ENCODE measurements around the gene RAB3GAP1. TPM values are rescaled to one million over a fixed set of nuclear protein-coding genes. Genes with fewer than 3 reads are reported as not detected.

Gene RAB3GAP1
- total RNA-seq, 1 donor from 2014 or later: 71.2 TPM

- Histone ChIP-seq H3K79me2 (ENCODE audit: low read depth) (no peaks in the 10 kb centered on the region), H3K4me1 (peaks cover 25% of the 10 kb centered on the region), H3K36me3 (peaks cover 30% of the 10 kb centered on the region), H3K27ac (no peak overlapping the region), H3K9me3 (ENCODE audit: low read depth) (no peaks in the 10 kb centered on the region), H3K4me3 (no peak overlapping the region), H3K9ac (no peak overlapping the region), H3K27me3 (no peaks in the 10 kb centered on the region), H2AFZ (replicated peaks) (no peak overlapping the region), H4K20me1 (ENCODE audit: low read depth) (no peaks in the 10 kb centered on the region), H3F3A (ENCODE audit: low read depth) (peaks cover 9% of the 10 kb centered on the region), H3K4me2 (no peak overlapping the region)
- Mint-ChIP-seq H3K27ac (no peak overlapping the region), H3K4me3 (no peak overlapping the region), H3K9me3 (no peaks in the 10 kb centered on the region), H3K27me3 (ENCODE audit: insufficient read depth, low read depth) (peaks cover 2% of the 10 kb centered on the region), H3K36me3 (peaks cover 57% of the 10 kb centered on the region), H3K4me1 (peaks cover 8% of the 10 kb centered on the region)
- no peak for DNase-seq (ENCODE audit: low spot score)
- TF ChIP-seq CTCF (IDR thresholded peaks at IDR 0.05) (no peak), EZH2phosphoT487 (IDR thresholded peaks at IDR 0.05) (no peak), EZH2 (IDR thresholded peaks at IDR 0.05) (no peak)
Measured at GRCh38 chr2:135154962-135155361, 102.9 kb downstream of the RAB3GAP1 start.

GRCh38 chr2:135157856-135158255, 105.8 kb downstream of the RAB3GAP1 start:
- Mint-ChIP-seq H3K27ac (no peak overlapping the region), H3K27me3 (ENCODE audit: insufficient read depth, low read depth) (peaks cover 2% of the 10 kb centered on the region), H3K36me3 (peaks cover 42% of the 10 kb centered on the region), H3K4me3 (no peak overlapping the region), H3K4me1 (no peaks in the 10 kb centered on the region), H3K9me3 (no peaks in the 10 kb centered on the region)
- no peak for DNase-seq (ENCODE audit: low spot score)
- Histone ChIP-seq H2AFZ (replicated peaks) (no peak overlapping the region), H4K20me1 (ENCODE audit: low read depth) (no peaks in the 10 kb centered on the region), H3K79me2 (ENCODE audit: low read depth) (no peaks in the 10 kb centered on the region), H3K4me3 (no peak overlapping the region), H3K4me1 (peaks cover 10% of the 10 kb centered on the region), H3F3A (ENCODE audit: low read depth) (no peaks in the 10 kb centered on the region), H3K9me3 (ENCODE audit: low read depth) (no peaks in the 10 kb centered on the region), H3K27ac (no peak overlapping the region), H3K9ac (no peak overlapping the region), H3K27me3 (no peaks in the 10 kb centered on the region), H3K4me2 (no peak overlapping the region), H3K36me3 (peaks cover 29% of the 10 kb centered on the region)
- no peak for TF ChIP-seq CTCF (IDR thresholded peaks at IDR 0.05)
- no peak for TF ChIP-seq EZH2 (IDR thresholded peaks at IDR 0.05)
- no peak for TF ChIP-seq EZH2phosphoT487 (IDR thresholded peaks at IDR 0.05)

GRCh38 chr2:135159191-135159590, 107.1 kb downstream of the RAB3GAP1 start:
- no peaks in the 10 kb centered on the region for H3K9me3 ChIP-seq (ENCODE audit: low read depth)
- H3K4me3 ChIP-seq: no peak overlapping the region
- no peaks in the 10 kb centered on the region for H3F3A ChIP-seq (ENCODE audit: low read depth)
- peaks cover 20% of the 10 kb centered on the region for H3K36me3 ChIP-seq
- H3K27me3 Mint-ChIP-seq (ENCODE audit: insufficient read depth, low read depth): peaks cover 2% of the 10 kb centered on the region
- peaks cover 41% of the 10 kb centered on the region for H3K36me3 Mint-ChIP-seq
- DNase-seq (ENCODE audit: low spot score): no peak
- no peaks in the 10 kb centered on the region for H3K79me2 ChIP-seq (ENCODE audit: low read depth)
- H3K4me1 Mint-ChIP-seq: no peaks in the 10 kb centered on the region
- no peaks in the 10 kb centered on the region for H3K9me3 Mint-ChIP-seq
- H3K27ac Mint-ChIP-seq: no peak overlapping the region
- no peak overlapping the region for H3K4me3 Mint-ChIP-seq
- H4K20me1 ChIP-seq (ENCODE audit: low read depth): no peaks in the 10 kb centered on the region
- H3K27me3 ChIP-seq: no peaks in the 10 kb centered on the region
- TF ChIP-seq EZH2 (IDR thresholded peaks at IDR 0.05): no peak
- no peak for TF ChIP-seq EZH2phosphoT487 (IDR thresholded peaks at IDR 0.05)
- no peak overlapping the region for H3K4me2 ChIP-seq
- peaks cover 10% of the 10 kb centered on the region for H3K4me1 ChIP-seq
- no peak overlapping the region for H3K27ac ChIP-seq
- no peak overlapping the region for H2AFZ ChIP-seq (replicated peaks)
- H3K9ac ChIP-seq: no peak overlapping the region

GRCh38 chr2:135162377-135162776, 110.3 kb downstream of the RAB3GAP1 start:
- Mint-ChIP-seq H3K36me3 (peaks cover 29% of the 10 kb centered on the region), H3K4me1 (no peaks in the 10 kb centered on the region), H3K27ac (no peak overlapping the region), H3K9me3 (no peaks in the 10 kb centered on the region), H3K4me3 (no peak overlapping the region), H3K27me3 (ENCODE audit: insufficient read depth, low read depth) (peaks cover 2% of the 10 kb centered on the region)
- Histone ChIP-seq H4K20me1 (ENCODE audit: low read depth) (no peaks in the 10 kb centered on the region), H2AFZ (replicated peaks) (no peak overlapping the region), H3K4me2 (no peak overlapping the region), H3K27me3 (no peaks in the 10 kb centered on the region), H3K9me3 (ENCODE audit: low read depth) (no peaks in the 10 kb centered on the region), H3K9ac (no peak overlapping the region), H3K79me2 (ENCODE audit: low read depth) (no peaks in the 10 kb centered on the region), H3K36me3 (peaks cover 11% of the 10 kb centered on the region), H3K4me3 (no peak overlapping the region), H3K27ac (no peak overlapping the region), H3F3A (ENCODE audit: low read depth) (no peaks in the 10 kb centered on the region), H3K4me1 (no peaks in the 10 kb centered on the region)
- no peak for DNase-seq (ENCODE audit: low spot score)
- TF ChIP-seq EZH2 (IDR thresholded peaks at IDR 0.05): no peak
- TF ChIP-seq EZH2phosphoT487 (IDR thresholded peaks at IDR 0.05): no peak
- TF ChIP-seq CTCF (IDR thresholded peaks at IDR 0.05): no peak
